GM19395 (cell line): Measurements from ENCODE around the gene STX10.

Source experiments
- ATAC-seq: cut with Tn5 transposase; IDR thresholded peaks from one replicate; pipeline ENCODE4 v1.9.1; 2021; ENCODE audit warnings: mild to moderate bottlenecking, moderate library complexity; ENCODE audit not compliant: unreplicated experiment

STX10 gene

GRCh38 chr19:13121551-13122274 lies 28.5 kb downstream of the STX10 start:
- ATAC-seq = no peak

DNA sequence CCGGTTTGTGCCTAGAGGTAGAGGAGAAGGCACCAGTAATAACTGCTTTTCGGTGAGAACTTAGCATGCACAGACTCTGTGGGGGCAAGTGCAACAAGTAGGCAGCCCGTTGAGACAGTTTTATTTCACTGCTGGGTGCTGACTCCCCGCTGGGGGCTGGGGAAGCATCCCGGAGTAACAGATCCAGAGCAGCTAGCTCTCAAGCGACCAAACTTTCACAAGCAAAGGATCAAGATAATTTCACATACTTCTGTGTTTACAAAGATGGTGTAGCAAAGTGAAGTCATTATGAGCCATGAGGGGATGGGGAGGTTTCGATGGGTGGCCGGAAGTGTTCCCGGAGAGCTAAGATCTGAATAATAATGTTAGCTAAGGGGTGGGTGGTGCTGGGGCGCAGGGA lies 29.4 kb downstream of the STX10 start:
- ATAC-seq = no peak

DNA sequence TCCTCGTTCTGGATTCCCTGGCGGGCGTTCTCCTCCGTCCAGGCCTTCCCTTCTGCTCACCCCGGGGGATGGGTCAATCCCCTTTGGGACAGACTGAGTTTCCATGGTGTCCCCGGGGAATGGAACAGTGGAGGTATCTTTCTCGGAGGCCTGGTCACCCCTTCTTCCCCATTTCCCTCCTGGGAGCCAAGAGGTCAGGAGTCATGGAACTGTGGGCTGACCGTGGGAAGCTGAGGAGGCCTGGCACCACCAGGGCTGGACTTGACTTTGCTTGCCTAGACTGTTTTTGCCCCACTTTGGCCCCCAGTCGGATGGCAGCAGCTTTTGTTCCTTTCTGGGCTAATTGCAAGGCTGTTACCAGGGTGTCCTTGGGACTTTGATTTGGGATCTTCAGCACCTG lies 30.1 kb downstream of the STX10 start:
- no peak for ATAC-seq

GRCh38 chr19:13119627-13120026 lies 30.5 kb downstream of the STX10 start:
- ATAC-seq = no peak

DNA sequence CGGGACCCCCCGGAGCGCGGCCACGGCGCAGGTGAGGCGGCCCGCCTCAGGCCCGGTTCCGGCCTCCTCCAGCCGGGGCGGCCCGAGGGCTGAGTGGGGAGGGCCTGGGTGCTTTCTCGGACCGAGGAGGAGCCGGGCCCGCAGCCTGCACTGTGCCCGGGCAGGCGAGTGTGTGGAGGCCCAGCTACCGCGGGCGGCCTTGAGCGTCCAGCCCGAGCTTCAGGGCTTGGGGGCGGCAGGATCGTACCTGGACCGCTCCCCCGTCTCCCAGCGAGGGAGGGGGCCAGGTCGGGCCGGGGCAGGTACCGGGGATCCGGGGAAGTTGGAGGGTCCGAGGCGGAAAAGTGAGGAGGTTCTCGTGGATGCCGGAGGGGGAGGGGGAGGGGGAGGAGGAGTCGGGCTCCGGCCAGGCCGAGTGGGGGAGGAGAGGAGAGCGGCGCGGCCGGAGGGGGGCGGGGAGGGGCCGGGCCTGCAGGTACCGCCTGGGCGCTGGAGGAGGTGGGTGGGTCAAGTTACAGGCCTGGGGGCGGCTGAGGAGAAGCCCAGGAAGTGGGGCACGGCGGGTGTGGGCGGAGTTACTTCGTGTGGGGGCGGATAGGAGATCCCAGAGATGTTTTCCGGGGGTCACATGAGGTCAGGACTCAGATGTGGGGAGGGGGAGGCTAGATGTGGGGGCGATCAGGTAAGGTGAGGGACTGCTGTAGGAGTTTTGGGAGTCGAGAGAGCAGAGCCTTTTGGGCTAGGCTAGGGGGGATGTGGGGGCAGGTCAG lies 31.6 kb downstream of the STX10 start:
- no peak for ATAC-seq

GRCh38 chr19:13117772-13118423 lies 32.3 kb downstream of the STX10 start, which contains the start of gene NACC1:
Gene NACC1, plus strand, starts transcription at chr19:13118264. Its CDS starts 16,944 bp downstream, at chr19:13135208.
- ATAC-seq = peak; percentile 55

- no peak for ATAC-seq
Observed at GRCh38 chr19:13117176-13117771, 32.9 kb downstream of the STX10 start.

GRCh38 chr19:13116282-13117175 lies 33.6 kb downstream of the STX10 start, which contains the start of gene TRMT1:
Gene TRMT1, minus strand, starts transcription at chr19:13116740. Its CDS starts 341 bp downstream, at chr19:13116399.
- ATAC-seq = peak; percentile 45

- no peak for ATAC-seq
Observed at GRCh38 chr19:13115936-13116281, 34.3 kb downstream of the STX10 start.

- ATAC-seq = no peak
Observed at GRCh38 chr19:13112555-13112954, 37.6 kb downstream of the STX10 start.

GRCh38 chr19:13110099-13110610 lies 40.0 kb downstream of the STX10 start:
- no peak for ATAC-seq

- ATAC-seq = no peak
Observed at GRCh38 chr19:13109361-13110098, 40.6 kb downstream of the STX10 start.

GRCh38 chr19:13104848-13105711 lies 45.1 kb downstream of the STX10 start:
- no peak for ATAC-seq

DNA sequence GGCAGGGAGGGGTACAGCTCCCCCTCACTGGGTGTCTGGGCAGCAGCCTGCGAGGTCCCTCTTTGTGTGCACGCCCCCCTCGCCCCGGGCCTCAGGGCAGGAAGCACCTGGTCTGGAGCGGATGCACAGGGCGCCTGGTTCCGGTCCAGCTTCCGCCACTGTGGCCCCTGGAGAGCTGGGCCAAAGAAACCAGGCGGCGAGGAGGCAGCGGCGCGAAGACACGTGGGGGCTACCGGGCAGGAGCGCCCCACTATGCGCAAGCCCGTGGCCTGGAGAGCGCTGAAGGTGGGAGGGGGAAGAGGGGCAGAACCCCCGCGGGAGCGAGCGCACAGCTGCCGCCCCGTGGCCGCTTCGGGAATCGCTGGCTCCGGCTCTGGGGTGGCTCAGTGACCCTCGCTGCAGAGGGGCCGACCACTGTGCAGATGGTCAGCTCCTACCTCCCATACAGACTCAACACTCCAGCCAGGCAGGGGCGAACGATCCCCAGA lies 45.8 kb downstream of the STX10 start:
- ATAC-seq = no peak

- ATAC-seq = no peak
Observed at GRCh38 chr19:13103581-13104359, 46.4 kb downstream of the STX10 start.

DNA sequence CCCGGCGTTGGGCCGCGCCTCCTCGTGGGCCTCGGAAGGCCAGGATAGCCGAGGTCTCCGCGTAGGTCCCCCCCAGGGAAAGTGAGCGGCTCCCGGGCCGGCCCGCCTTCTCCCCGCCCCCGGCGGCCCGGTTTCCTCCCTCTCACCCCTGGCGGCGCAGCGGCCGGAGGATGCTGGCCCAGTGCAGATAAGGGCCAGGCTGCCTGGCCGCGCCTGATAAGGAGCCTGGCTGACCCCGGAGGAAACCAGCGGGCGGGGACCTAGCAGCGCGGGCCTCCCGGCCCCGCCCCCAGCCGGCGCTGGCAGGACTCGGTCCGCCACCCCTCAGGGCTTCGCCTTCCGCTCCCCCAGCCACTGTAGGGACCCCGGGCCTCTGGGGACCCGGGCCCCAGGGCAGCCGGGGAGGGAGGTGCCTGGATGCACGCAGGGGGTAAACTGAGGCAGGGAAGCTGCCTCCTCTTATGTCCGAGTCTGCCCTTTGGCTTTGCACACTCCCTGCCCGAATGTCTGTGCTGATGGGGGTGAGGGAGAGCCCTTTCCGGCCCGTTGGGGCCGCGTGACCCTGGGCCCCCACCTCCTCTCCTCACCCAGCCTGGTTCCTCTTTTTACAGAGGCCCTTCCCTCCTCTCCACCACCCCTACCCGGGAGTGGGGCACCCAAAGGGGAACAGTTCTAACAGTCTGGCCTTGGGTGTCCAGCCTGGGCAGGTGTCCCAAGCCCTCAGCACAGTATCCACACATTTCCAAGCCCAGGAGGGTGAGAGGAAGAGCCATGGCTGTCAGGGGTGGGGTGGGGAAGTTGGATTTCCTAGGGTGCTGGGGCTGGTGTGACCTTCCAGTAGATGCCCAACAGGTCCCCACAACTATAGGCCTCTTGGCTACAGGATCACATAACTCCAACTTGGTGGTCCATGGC lies 47.3 kb downstream of the STX10 start, which contains the start of gene LYL1:
LYL1 (minus strand) TSS at position 193 of the 915 bp plus-strand sequence. CDS start 1,687 bp downstream, outside the sequence.
- ATAC-seq = peak; percentile 59

DNA sequence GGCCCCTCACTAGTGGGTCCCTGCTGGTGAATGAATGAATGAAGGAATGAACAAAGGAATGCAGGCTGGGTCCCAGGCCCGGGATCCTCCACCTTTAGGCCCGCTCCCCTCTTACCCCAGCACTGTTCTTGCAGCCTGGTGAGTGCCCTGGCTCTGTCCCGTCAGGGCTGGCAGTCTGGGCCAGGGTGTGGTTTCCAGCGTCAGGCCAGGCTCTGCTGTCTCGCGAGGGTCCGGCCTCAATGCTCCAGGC lies 47.8 kb downstream of the STX10 start:
- no peak for ATAC-seq
